Measurements from ENCODE around the gene CEP112. TPM values are rescaled to one million over a fixed set of nuclear protein-coding genes. Genes with fewer than 3 reads are reported as not detected.

The CEP112 gene
- total and polyA plus RNA-seq, 9 of the 15 experiments (the other 6 are each of a cell fraction or from before 2014, with no cell fraction given): 0.84 TPM; not detected in 8

GRCh38 chr17:65916425-65916824, 275.5 kb downstream of the CEP112 start:
- Histone ChIP-seq H3K9ac (ENCODE audit: insufficient read depth in 1 of 2, low read depth in 2 of 2, low read length in 2 of 2) (no peak overlapping the region), H3K4me2 (ENCODE audit: insufficient read depth, low read length) (no peak overlapping the region), H3K4me3 (no peak overlapping the region), H4K20me1 (replicated peaks; ENCODE audit: control insufficient read depth, insufficient read depth, low read length) (no peaks in the 10 kb centered on the region), H3K9me3 (replicated peaks; ENCODE audit: control insufficient read depth, insufficient read depth, low read depth, low read length) (no peaks in the 10 kb centered on the region), H3K79me2 (ENCODE audit: control insufficient read depth, insufficient read depth, low read length) (no peaks in the 10 kb centered on the region), H3K4me1 (replicated peaks in 1 of 2; ENCODE audit: control insufficient read depth in 2 of 2, insufficient read depth in 2 of 2, low read length in 2 of 2) (no peaks in the 10 kb centered on the region), H3K36me3 (ENCODE audit: control insufficient read depth, insufficient read depth, low read length) (no peaks in the 10 kb centered on the region), H3K9me1 (ENCODE audit: control insufficient read depth, insufficient read depth, low read length) (no peaks in the 10 kb centered on the region), H2AFZ (ENCODE audit: low read depth, low read length) (no peak overlapping the region), H3K27me3 (ENCODE audit: control insufficient read depth in 2 of 2, insufficient read depth in 2 of 2, low read length in 2 of 2) (no peaks in the 10 kb centered on the region), H3K27ac (ENCODE audit: extremely low read depth, low read depth, low read length) (no peak overlapping the region)
- DNase-seq (ENCODE audit: extremely low read depth in 1 of 4, low spot score in 3 of 4) (no peak), FAIRE-seq (no peak), ATAC-seq (no peak)
- ChIA-PET POLR2A (interaction anchor here (0.7 kb wide), 1 partner anchor 17 kb away, joined by 4 read pairs; no protein-coding TSS in a partner anchor), CTCF (ENCODE audit: low intra/inter-chr PET ratio) (no interaction called here)
- BruUV-seq (replicated peaks): no TSS peak
- in situ Hi-C loops (cut with MboI): no loop called here
- 0% methylated on average over 2 of the region's 2 CpGs for WGBS (ENCODE audit: insufficient coverage, low coverage, missing lambda C conversion rate)
- TF ChIP-seq ZBTB34 (CRISPR knock-in tag; IDR thresholded peaks at IDR 0.05): no peak
- intact Hi-C loops (cut with micrococcal nuclease): no loop called here

DNA sequence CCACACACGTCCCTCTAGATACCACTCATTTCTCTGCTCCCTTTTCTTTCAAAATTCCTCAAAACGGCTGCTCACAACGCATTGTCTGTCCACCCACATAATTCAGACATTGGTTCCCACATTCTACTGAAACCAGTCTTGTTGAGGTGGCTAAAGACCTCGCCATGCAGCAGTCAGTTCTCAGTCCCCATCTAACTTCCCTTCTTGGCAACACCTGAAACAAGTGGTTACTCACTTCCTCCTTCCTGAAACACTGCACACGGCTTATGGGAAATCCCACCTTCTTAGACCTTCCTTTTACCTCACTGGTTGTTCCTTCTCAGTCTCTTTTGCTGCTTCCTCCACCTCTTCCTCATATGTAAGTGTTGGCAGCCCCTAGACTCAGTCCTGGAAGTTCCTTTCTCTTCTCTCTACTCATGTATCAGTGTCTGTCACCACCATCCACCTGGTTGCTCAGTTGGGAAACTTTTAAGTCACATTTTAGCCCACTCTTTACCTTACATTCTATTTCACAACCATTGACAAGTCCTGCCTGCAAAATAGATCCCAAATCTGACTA, 277.1 kb downstream of the CEP112 start:
- Histone ChIP-seq H3K27ac (ENCODE audit: extremely low read depth, low read depth, low read length) (no peak overlapping the region), H3K79me2 (ENCODE audit: control insufficient read depth, insufficient read depth, low read length) (no peaks in the 10 kb centered on the region), H3K9ac (ENCODE audit: insufficient read depth in 1 of 2, low read depth in 2 of 2, low read length in 2 of 2) (no peak overlapping the region), H3K4me2 (ENCODE audit: insufficient read depth, low read length) (no peak overlapping the region), H3K9me3 (replicated peaks; ENCODE audit: control insufficient read depth, insufficient read depth, low read depth, low read length) (no peaks in the 10 kb centered on the region), H2AFZ (ENCODE audit: low read depth, low read length) (no peak overlapping the region), H3K4me3 (no peak overlapping the region), H3K27me3 (ENCODE audit: control insufficient read depth in 2 of 2, insufficient read depth in 2 of 2, low read length in 2 of 2) (no peaks in the 10 kb centered on the region), H4K20me1 (replicated peaks; ENCODE audit: control insufficient read depth, insufficient read depth, low read length) (no peaks in the 10 kb centered on the region), H3K36me3 (ENCODE audit: control insufficient read depth, insufficient read depth, low read length) (no peaks in the 10 kb centered on the region), H3K4me1 (replicated peaks in 1 of 2; ENCODE audit: control insufficient read depth in 2 of 2, insufficient read depth in 2 of 2, low read length in 2 of 2) (no peaks in the 10 kb centered on the region), H3K9me1 (ENCODE audit: control insufficient read depth, insufficient read depth, low read length) (no peaks in the 10 kb centered on the region)
- intact Hi-C loops (cut with micrococcal nuclease): no loop called here
- DNase-seq (ENCODE audit: extremely low read depth in 1 of 4, low spot score in 3 of 4) (no peak), FAIRE-seq (no peak), ATAC-seq (no peak)
- WGBS (ENCODE audit: insufficient coverage, low coverage, missing lambda C conversion rate): 0% methylated on average over 5 of the region's 5 CpGs
- POLR2A ChIA-PET: no interaction called here
- in situ Hi-C loops (cut with MboI): no loop called here
- CTCF ChIA-PET (ENCODE audit: low intra/inter-chr PET ratio): no interaction called here
- no TSS peak for BruUV-seq (replicated peaks)
- TF ChIP-seq, protein P1, sequence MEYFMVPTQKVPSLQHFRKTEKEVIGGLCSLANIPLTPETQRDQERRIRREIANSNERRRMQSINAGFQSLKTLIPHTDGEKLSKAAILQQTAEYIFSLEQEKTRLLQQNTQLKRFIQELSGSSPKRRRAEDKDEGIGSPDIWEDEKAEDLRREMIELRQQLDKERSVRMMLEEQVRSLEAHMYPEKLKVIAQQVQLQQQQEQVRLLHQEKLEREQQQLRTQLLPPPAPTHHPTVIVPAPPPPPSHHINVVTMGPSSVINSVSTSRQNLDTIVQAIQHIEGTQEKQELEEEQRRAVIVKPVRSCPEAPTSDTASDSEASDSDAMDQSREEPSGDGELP (CRISPR knock-in tag; IDR thresholded peaks at IDR 0.05; ENCODE audit: borderline replicate concordance): no peak
- no peak for TF ChIP-seq NCOA6 (IDR thresholded peaks at IDR 0.05)
- no peak for TF ChIP-seq MYC (IDR thresholded peaks at IDR 0.05; ENCODE audit: low read depth, low read length)
- TF ChIP-seq MYC (CRISPR knock-in tag; IDR thresholded peaks at IDR 0.05; ENCODE audit: borderline replicate concordance, low read depth): no peak
- TF ChIP-seq ETV1 (tag; conservative IDR thresholded peaks at IDR 0.05; ENCODE audit: low read depth): no peak
- no peak for TF ChIP-seq SNAPC5 (CRISPR knock-in tag; IDR thresholded peaks at IDR 0.05)
- TF ChIP-seq TGIF2 (CRISPR knock-in tag; IDR thresholded peaks at IDR 0.05): no peak
- no peak for TF ChIP-seq NFIC (IDR thresholded peaks at IDR 0.05)
- TF ChIP-seq ZBTB5 (IDR thresholded peaks at IDR 0.05): no peak
- TF ChIP-seq ESRRA (IDR thresholded peaks at IDR 0.05; ENCODE audit: borderline replicate concordance, low read depth): no peak
